22Rv1 (cell line): ENCODE data around the gene FAM90A26.
"Not testable (repeated sequence)": the region's sequence is repeated elsewhere in the genome, so short reads cannot be mapped to it uniquely, and the experiment has no call there.

Source experiments
- ZFX ChIP-seq: fragments of 450-650 bp; IDR thresholded peaks from 2 replicates; pipeline ENCODE4 v1.6.1; 2017; ENCODE audit warnings: antibody characterized with exemption, borderline replicate concordance
- TF ChIP-seq, protein P1 (sequence below): fragments of 450-650 bp; IDR thresholded peaks from 2 replicates; pipeline ENCODE4 v1.5.1; 2017; ENCODE audit warnings: mild to moderate bottlenecking

DNA sequence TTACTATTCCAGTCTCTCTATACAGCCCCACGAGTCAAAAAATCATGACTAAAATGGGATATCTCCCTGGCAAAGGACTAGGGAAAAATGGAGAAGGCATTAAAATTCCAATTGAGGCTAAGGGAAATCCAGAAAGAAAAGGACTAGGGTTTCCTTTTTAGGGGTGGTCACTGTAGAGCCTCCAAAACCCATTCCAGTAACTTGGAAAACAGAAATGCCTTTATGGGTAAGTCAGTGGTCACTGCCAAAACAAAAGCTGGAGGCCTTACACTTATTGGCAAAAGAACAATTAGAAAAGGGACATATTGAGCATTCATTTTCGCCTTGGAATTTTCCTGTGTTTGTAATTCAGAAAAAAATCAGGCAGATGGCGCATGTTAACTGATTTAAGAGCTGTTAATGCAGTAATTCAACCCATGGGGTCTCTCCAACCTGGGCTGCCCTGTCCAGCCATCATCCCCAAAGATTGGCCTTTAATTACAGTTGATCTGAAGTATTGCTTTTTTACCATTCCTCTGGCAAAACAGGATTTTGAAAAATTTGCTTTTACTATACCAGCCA is 44.5 kb upstream of the FAM90A26 start:
- TF ChIP-seq, protein P1, sequence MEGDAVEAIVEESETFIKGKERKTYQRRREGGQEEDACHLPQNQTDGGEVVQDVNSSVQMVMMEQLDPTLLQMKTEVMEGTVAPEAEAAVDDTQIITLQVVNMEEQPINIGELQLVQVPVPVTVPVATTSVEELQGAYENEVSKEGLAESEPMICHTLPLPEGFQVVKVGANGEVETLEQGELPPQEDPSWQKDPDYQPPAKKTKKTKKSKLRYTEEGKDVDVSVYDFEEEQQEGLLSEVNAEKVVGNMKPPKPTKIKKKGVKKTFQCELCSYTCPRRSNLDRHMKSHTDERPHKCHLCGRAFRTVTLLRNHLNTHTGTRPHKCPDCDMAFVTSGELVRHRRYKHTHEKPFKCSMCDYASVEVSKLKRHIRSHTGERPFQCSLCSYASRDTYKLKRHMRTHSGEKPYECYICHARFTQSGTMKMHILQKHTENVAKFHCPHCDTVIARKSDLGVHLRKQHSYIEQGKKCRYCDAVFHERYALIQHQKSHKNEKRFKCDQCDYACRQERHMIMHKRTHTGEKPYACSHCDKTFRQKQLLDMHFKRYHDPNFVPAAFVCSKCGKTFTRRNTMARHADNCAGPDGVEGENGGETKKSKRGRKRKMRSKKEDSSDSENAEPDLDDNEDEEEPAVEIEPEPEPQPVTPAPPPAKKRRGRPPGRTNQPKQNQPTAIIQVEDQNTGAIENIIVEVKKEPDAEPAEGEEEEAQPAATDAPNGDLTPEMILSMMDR, result not testable (repeated sequence)
- TF ChIP-seq ZFX, result not testable (repeated sequence)
